NCI-H1092 (cell line): ENCODE measurements around the gene LACTBL1.

ENCODE experiments used
- DNase-seq: peaks from one replicate; lab custom pipeline; 2025; lab: John Stamatoyannopoulos, UW

The LACTBL1 gene

GRCh38 chr1:22944346-22945055 lies 28.2 kb downstream of the LACTBL1 start:
- DNase-seq: no peak

- DNase-seq: no peak
Observed at GRCh38 chr1:22941257-22941656, 31.4 kb downstream of the LACTBL1 start.

DNA sequence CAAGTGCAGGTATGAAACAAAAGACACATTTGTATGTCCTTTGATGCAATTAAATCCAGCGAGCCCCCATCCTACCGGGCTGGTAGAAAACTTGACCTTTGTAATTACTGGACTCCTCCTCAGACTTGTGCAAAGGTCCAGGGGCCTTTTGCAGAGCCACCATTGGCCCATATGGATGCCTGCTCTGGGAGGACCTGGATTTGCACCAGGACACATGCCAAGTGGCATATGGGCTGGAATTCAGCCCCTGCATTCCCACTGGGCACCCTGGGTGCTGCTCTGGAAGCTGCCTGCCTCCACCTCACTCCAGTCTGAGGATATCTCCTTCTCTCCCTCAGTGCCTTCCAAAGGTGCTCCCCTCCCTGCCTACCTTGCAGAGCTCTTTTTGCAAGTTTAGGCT lies 36.0 kb downstream of the LACTBL1 start:
- DNase-seq: no peak

DNA sequence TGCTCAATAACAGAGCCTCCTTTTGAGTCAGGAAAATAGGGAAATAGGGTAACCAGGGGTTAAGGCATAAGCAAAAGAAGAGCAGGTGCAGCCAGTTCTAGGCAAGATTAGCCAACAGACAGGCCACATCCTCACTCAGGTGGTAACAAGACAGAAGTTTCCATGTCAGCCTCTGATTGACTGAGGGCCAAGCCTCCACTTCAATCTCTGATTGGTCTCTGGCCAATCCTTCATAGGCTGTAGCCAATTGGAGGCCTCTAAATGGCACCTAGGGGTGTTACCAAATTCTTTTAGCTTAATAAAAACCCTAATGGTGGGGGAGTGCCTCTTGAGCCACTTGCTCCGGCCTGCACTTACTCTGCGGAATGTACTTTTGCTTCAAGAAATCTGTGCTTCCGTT lies 37.2 kb downstream of the LACTBL1 start:
- no peak for DNase-seq

DNA sequence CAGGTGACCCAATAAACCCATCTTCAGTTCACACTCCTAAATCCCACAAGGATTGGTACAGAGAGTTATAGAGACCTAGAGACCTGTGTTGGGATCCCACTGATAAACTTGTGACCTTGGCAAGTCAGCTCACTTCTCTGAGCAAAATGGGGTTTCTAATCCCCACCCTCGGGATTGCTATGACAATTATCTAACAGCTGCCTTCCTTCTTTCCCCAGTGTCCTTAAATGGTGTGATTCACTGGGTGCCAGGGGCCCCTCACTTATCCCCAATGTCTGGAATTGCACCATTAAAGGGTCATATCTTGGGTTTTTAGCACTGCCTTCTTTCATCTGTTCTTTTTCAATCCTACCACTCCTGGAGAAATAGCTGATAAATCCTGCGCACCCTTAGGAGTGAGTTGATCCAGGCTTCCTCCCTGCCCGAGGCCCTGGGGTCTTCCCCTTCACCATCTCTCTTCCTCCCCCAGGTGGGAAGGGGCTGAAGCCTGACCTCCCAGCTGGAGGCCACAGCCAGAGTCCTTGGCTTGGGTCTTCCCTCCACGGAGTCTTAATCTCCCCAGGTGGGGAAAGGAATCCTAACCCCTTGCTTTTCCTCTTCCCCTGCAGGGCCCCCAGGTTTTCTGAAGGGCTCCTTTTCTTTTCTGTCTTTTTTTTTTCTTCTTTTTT lies 39.7 kb downstream of the LACTBL1 start:
- DNase-seq: no peak

GRCh38 chr1:22930240-22930912 lies 42.3 kb downstream of the LACTBL1 start:
- DNase-seq: peak; percentile 18

DNA sequence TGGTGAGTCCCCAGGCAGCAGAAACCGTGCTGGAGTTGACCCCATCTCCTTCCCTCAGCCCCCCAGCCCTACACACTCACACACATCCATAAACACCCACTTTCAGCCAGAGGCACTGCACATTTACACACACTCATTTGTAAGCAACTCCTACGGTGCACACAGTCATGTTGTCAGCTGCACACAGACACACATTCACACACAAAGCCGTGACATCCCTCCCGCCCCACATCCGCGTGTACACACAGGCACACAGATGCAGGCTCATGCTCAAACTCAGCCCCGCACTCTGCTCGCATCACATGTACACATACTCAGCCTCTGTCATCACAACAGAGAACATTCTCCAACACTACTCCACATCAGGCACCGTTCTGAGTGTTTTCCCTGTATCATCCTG lies 47.6 kb downstream of the LACTBL1 start:
- no peak for DNase-seq

DNA sequence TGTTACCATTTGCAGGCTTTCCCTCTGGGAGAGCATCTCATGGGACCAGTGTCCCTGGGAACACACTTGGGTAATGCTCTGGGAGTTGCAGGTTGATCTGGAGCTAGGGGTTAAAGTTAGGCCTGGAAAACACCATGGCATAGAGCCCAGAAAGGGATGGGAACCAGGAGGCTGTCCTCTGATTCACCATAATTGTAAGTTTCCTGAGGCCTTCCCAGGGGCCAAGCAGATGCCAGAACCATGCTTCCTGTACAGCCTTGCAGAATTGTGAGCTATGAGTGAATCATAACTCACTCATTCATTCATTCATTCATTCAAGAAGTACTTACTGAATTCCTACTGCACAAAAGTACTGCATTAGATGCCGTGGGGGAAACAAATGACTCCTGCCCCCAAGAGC lies 50.0 kb downstream of the LACTBL1 start:
- DNase-seq: no peak

GRCh38 chr1:22921452-22922126 lies 51.1 kb downstream of the LACTBL1 start:
- no peak for DNase-seq

DNA sequence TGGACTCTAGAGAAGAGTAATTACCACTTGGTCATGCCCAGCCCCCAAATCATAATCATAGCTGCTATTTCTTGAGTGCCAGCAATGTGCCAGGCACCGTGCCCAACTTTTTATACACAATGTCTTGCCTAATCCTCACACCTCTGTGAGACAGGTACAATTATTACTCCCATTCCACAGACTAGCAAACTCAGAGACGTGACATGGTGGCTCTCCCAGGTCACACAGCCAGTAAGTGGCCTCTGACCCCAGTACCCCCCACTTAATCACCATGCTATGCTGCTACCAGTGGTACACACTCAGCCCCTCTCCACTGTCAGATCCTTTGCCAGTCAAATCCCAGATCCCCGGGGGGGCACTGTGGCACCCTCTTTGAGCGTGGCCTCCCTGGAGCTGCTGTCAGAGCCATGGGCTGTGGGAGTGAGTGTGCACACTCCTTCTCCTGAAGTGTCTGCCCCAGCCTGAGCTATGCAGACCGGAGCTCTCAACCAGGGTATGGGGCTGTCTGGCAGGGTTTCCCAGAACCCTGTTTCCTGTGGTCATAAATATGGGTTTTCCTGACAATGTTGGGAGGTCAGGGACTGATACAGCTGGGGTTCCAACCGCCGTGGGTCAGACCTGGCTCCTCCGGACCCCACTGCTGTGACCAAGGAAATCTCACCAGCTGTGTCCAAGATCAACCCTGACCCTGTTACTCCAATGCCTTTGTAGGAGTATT lies 51.8 kb downstream of the LACTBL1 start:
- no peak for DNase-seq

- no peak for DNase-seq
Observed at GRCh38 chr1:22920026-22920733, 52.5 kb downstream of the LACTBL1 start.

GRCh38 chr1:22919341-22920025 lies 53.2 kb downstream of the LACTBL1 start:
- no peak for DNase-seq

GRCh38 chr1:22918644-22919043 lies 54.0 kb downstream of the LACTBL1 start:
- DNase-seq: no peak

GRCh38 chr1:22917989-22918388 lies 54.7 kb downstream of the LACTBL1 start:
- DNase-seq: no peak

GRCh38 chr1:22916471-22916820 lies 56.2 kb downstream of the LACTBL1 start:
- peak; percentile 90 for DNase-seq

GRCh38 chr1:22915816-22916470 lies 56.7 kb downstream of the LACTBL1 start:
- DNase-seq: peak; percentile 51

GRCh38 chr1:22915231-22915630 lies 57.4 kb downstream of the LACTBL1 start:
- DNase-seq: no peak

DNA sequence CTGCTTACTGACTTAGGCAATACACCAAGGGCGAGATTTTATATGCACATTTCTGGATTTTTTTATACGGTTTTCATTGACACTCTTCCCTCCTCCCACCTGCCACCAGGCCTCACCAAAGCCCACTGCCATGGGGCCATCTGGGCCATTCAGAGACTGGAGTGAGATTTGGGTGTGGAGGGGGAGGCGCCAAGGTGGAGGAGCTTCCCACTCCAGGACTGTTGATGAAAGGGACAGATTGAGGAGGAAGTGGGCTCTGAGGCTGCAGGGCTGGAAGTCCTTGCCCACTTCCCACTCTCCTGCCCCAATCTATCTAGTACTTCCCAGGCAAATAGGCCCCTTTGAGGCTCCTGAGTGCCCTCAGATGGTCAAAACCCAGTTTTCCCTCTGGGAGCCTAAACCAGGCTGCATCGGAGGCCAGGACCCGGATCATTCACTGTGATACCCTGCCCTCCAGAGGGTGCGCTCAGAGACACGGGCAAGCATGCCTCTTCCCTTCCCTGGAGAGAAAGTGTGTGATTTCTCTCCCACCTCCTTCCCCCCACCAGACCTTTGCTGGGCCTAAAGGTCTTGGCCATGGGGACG lies 57.9 kb downstream of the LACTBL1 start:
- no peak for DNase-seq

DNA sequence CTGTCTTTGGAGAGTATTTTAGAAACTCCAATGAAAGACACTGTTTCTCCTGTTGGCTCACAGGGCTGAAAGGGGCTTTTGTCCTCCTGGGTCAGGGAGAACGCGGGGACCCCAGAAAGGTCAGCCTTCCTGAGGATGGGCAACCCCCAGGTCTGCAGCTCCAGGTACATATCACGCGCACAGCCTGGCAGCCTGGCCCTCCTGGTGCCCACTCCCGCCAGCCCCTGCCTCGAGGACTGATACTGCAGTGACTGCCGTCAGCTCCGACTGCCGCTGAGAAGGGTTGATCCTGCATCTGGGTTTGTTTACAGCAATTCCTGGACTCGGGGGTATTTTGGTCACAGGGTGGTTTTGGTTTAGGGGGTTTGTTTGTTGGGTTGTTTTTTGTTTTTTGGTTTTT lies 58.5 kb downstream of the LACTBL1 start:
- DNase-seq: no peak
